ENCODE results near the gene WDR7.

The WDR7 gene

GRCh38 chr18:57077005-57077765 is 426.0 kb downstream of the WDR7 start:
- no peak for DNase-seq
- Histone ChIP-seq H3K9me3 (replicated peaks; ENCODE audit: insufficient read depth, low read length) (no peaks in the 10 kb centered on the region), H2AFZ (ENCODE audit: low read length) (no peak overlapping the region), H3K9ac (ENCODE audit: low read length) (no peak overlapping the region), H3K36me3 (replicated peaks; ENCODE audit: insufficient read depth, low read length) (no peaks in the 10 kb centered on the region), H3F3A (ENCODE audit: insufficient read depth, low read length) (no peaks in the 10 kb centered on the region), H3K27me3 (replicated peaks; ENCODE audit: insufficient read depth, low read length) (no peaks in the 10 kb centered on the region), H3K27ac (ENCODE audit: low read length) (no peak overlapping the region), H3K9me2 (replicated peaks; ENCODE audit: insufficient read depth, low read length) (no peaks in the 10 kb centered on the region), H3K4me2 (ENCODE audit: low read depth, low read length) (no peak overlapping the region), H4K20me1 (ENCODE audit: insufficient read depth, low read length) (no peaks in the 10 kb centered on the region), H3K4me3 (ENCODE audit: low read length) (no peak overlapping the region), H3K4me1 (ENCODE audit: low read length) (no peaks in the 10 kb centered on the region), H3K79me2 (ENCODE audit: low read length) (no peaks in the 10 kb centered on the region)
- TF ChIP-seq EZH2phosphoT487 (IDR thresholded peaks at IDR 0.05; ENCODE audit: low read length) (no peak), CTCF (IDR thresholded peaks at IDR 0.05; ENCODE audit: low read length) (no peak), EZH2 (optimal IDR thresholded peaks at IDR 0.05; ENCODE audit: low read depth, low read length) (no peak)

DNA sequence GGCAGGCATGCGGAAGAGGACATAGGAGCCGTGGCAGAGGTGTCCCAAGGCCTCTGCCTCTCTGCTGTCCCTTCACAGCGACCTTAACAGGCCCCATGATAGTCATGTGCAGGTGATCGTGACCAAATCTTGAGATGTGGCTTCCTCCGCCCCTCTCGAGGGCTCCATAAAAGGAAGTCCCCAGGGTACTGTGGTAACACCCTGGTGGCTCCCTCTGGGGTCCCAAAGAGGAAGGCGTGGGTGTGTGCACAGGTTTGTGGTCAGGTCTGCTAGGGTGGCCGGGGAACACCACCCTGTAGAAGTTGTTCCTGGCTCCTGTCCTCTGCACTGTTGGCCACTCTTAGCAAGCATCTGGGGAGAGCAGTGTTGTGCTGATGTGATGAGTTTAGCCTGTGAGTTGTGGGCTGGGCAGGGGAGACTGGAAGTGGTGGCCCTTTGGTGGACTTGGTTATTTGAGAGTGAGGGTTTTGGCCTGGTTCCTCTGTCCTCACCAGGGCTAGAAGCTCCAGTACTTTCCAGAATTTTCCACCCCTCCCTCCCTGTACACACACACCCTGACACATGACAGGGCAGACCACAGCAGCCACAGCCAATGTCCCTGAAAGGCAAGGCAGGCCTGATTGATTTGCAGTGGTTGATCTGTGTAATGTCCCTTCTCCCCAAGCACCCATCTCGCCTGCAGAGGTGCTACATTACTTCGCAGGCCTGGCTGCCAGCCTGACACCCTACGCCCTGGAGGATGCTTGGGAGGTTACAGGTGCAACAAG is 426.8 kb downstream of the WDR7 start:
- Histone ChIP-seq H3K9me3 (replicated peaks; ENCODE audit: insufficient read depth, low read length) (no peaks in the 10 kb centered on the region), H3K9ac (ENCODE audit: low read length) (no peak overlapping the region), H3K79me2 (ENCODE audit: low read length) (no peaks in the 10 kb centered on the region), H3K27me3 (replicated peaks; ENCODE audit: insufficient read depth, low read length) (no peaks in the 10 kb centered on the region), H3K4me2 (ENCODE audit: low read depth, low read length) (no peak overlapping the region), H3K4me1 (ENCODE audit: low read length) (no peaks in the 10 kb centered on the region), H3F3A (ENCODE audit: insufficient read depth, low read length) (no peaks in the 10 kb centered on the region), H3K9me2 (replicated peaks; ENCODE audit: insufficient read depth, low read length) (no peaks in the 10 kb centered on the region), H2AFZ (ENCODE audit: low read length) (no peak overlapping the region), H3K27ac (ENCODE audit: low read length) (no peak overlapping the region), H4K20me1 (ENCODE audit: insufficient read depth, low read length) (no peaks in the 10 kb centered on the region), H3K36me3 (replicated peaks; ENCODE audit: insufficient read depth, low read length) (no peaks in the 10 kb centered on the region), H3K4me3 (ENCODE audit: low read length) (no peak overlapping the region)
- DNase-seq: no peak
- TF ChIP-seq CTCF (IDR thresholded peaks at IDR 0.05; ENCODE audit: low read length) (no peak), EZH2 (optimal IDR thresholded peaks at IDR 0.05; ENCODE audit: low read depth, low read length) (no peak), EZH2phosphoT487 (IDR thresholded peaks at IDR 0.05; ENCODE audit: low read length) (no peak)

DNA sequence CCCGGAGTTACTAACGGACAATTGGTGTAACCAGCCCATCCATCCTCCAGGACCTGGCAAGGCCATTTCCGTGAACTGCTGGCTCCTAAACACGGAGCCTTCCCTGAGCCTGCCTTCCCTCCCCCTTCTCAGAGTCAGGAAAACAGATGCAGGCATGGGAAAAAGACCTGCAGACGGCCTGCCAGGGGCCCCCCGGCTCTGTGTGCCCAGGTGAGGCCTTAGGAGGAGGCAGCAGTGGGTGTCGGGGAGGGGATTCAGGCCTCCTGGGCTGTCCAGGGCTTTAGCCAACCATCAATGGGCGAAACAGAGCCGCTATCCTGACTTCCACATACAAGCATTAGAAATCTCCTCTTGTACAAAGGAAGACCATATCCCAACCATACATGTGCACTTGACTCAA is 427.5 kb downstream of the WDR7 start:
- Histone ChIP-seq H3K9me3 (replicated peaks; ENCODE audit: insufficient read depth, low read length) (no peaks in the 10 kb centered on the region), H3F3A (ENCODE audit: insufficient read depth, low read length) (no peaks in the 10 kb centered on the region), H3K4me3 (ENCODE audit: low read length) (no peak overlapping the region), H3K9ac (ENCODE audit: low read length) (no peak overlapping the region), H2AFZ (ENCODE audit: low read length) (no peak overlapping the region), H3K36me3 (replicated peaks; ENCODE audit: insufficient read depth, low read length) (no peaks in the 10 kb centered on the region), H3K9me2 (replicated peaks; ENCODE audit: insufficient read depth, low read length) (no peaks in the 10 kb centered on the region), H3K4me2 (ENCODE audit: low read depth, low read length) (no peak overlapping the region), H4K20me1 (ENCODE audit: insufficient read depth, low read length) (no peaks in the 10 kb centered on the region), H3K27me3 (replicated peaks; ENCODE audit: insufficient read depth, low read length) (no peaks in the 10 kb centered on the region), H3K27ac (ENCODE audit: low read length) (no peak overlapping the region), H3K79me2 (ENCODE audit: low read length) (no peaks in the 10 kb centered on the region), H3K4me1 (ENCODE audit: low read length) (peaks cover 5% of the 10 kb centered on the region)
- no peak for TF ChIP-seq CTCF (IDR thresholded peaks at IDR 0.05; ENCODE audit: low read length)
- TF ChIP-seq EZH2phosphoT487 (IDR thresholded peaks at IDR 0.05; ENCODE audit: low read length): no peak
- TF ChIP-seq EZH2 (optimal IDR thresholded peaks at IDR 0.05; ENCODE audit: low read depth, low read length): no peak
- DNase-seq: no peak
